GM12892 (cell line): Measurements from ENCODE around the gene DPH7. TPM values are rescaled to one million over a fixed set of nuclear protein-coding genes. Genes with fewer than 3 reads are reported as not detected.
A peak's percentile ranks its signal among the peaks of the same experiment; 100 is the strongest.
"Not testable (repeated sequence)": the region's sequence is repeated elsewhere in the genome, so short reads cannot be mapped to it uniquely, and the experiment has no call there.

Experiments used
- DNase-seq: peaks from one replicate; pipeline ENCODE4 v3.0.0; 2011; ENCODE audit not compliant: insufficient read length
- FAIRE-seq: peaks from 2 replicates; lab custom pipeline; 2011; peaks lifted over from hg19 to GRCh38; lab: Jason Lieb, UNC
- POLR2A ChIP-seq: IDR thresholded peaks from 2 replicates; pipeline ENCODE4 v1.6.1; 2011; ENCODE audit warnings: low read depth, low read length, control low read depth
- POLR2AphosphoS5 ChIP-seq: IDR thresholded peaks from 2 replicates; pipeline ENCODE4 v1.6.1; 2011; ENCODE audit warnings: low read depth, low read length, control low read depth
- TAF1 ChIP-seq: IDR thresholded peaks from 2 replicates; pipeline ENCODE4 v1.6.1; 2011; ENCODE audit warnings: low read depth, mild to moderate bottlenecking, control low read depth, low read length, borderline replicate concordance
- polyA plus RNA-seq: library from polyadenylated mRNA; unstranded; fragments of >200 nt; gene quantifications from one replicate; pipeline ENCODE4 v1.2.1, GENCODE V29; 2012; ENCODE audit warnings: missing spikeins, inconsistent platforms; ENCODE audit not compliant: missing spikeins

DPH7 gene
- 30.3 TPM for polyA plus RNA-seq

DNA sequence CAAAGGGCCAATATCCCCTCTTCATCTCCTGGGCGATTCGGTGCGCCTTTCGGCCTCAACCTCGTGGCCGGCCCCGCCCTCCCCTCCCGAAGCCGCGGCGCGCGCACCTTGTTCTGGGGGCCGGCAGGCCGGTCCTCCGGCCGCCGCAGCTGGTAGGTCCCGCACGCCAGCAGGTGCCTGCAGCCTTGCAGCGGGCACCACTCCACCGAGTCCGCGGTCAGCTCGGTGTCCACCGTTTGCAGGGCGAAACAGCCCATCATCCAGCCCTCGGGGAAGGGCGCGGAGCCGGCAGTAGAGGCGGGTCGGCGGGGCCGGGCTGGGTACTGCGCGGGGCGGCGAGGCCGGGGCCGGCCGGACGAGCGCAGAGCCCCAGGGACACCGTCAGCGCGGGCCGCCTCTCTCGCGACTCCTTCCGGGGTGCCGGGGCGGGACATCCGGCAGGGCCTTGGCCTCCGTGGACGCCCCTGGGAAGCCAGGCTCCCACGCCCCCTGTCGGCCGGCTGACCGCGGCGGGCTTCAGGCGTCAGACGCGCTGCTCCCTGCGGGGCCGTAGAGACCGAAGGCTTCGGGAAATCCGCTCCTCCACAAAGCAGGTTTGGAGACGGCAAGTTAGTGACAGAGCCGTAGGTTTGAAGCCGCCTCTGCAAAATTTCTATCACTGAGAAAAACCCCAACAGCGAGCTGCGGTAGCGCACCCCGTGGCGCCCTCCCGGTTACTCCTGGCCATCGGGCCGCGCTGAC lies at the start of gene DPH7:
Gene DPH7, minus strand, starts transcription at position 408 of the 741 bp plus-strand sequence. Its CDS starts 148 bp downstream, at position 260.
- DNase-seq (peak; percentile 100), FAIRE-seq (peak; percentile 96)
- TF ChIP-seq POLR2A (peak; percentile 80), TAF1 (peak; percentile 47), POLR2AphosphoS5 (no peak; the same call in 1 of the 2 replicates)

DNA sequence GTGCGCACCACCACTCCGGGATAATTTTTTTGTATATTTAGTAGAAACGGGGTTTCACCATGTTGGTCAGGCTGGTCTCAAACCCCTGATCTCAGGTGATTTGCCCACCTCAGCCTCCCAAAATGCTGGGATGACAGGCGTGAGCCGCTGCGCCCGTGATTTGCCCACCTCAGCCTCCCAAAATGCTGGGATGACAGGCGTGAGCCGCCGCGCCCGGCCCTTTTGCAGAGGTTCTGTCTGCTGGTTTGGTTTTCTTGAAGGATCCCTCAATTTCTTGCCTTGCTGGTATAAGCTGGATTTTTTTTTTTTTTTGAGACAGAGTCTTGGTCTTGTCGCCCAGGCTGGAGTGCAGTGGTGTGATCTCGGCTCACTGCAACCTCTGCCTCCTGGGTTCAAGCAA lies 48.7 kb upstream of the DPH7 start:
- not testable (repeated sequence) for DNase-seq, FAIRE-seq

GRCh38 chr9:137626464-137626863 lies 47.7 kb upstream of the DPH7 start:
- TF ChIP-seq POLR2AphosphoS5: no peak
- TF ChIP-seq TAF1: no peak
- TF ChIP-seq POLR2A: no peak
- DNase-seq: no peak
- FAIRE-seq: no peak

DNA sequence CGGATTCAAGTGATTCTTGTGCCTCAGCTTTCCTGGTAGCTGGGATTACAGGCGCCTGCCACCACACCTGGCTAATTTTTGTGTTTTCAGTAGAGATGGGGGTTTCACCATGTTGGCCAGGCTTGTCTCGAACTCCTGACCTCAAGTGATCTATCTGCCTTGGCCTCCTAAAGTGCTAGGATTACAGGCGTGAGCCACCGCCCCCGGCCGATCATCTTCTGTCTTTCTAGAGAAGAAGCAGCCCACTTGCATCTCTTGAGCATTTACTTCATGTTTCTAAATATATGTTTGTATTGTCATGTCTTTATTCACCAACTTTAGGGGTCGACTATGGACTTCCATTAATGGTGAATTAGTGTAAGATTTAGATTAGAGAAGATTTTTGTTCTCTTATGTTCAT lies 43.5 kb upstream of the DPH7 start:
- DNase-seq, FAIRE-seq: not testable (repeated sequence)

DNA sequence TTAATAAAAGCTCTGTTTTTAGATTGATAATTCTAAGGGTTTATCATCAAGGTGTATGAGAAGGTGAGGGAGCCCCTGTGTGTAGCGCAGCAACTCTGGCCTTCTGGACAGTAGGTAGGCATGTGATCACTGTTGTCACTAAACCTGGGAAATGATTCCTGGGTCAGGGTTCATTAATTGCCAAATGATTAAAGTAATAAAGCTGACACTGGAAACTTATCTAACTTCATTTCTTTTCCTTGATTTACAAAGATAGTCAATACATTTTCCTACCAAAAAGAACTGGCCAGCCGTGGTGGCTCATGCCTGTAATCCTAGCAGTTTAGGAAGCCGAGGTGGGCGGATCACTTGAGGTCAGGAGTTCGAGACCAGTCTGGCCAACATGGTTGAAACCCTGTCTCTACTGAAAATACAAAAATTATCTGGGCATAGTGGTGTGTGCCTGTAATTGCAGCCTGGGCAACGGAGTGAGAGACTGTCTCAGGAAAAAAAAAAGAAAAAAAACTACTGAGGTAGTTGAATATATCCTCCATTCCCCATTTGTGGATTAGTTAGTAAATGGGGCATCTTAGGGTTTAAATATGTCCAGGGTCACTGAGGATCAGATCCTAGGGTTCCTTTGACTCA lies 42.5 kb upstream of the DPH7 start:
- no peak for DNase-seq
- no peak for FAIRE-seq
- TF ChIP-seq POLR2AphosphoS5 (no peak), POLR2A (no peak), TAF1 (no peak)

GRCh38 chr9:137620581-137620980 lies 41.9 kb upstream of the DPH7 start:
- FAIRE-seq (no peak), DNase-seq (no peak)
- TF ChIP-seq TAF1 (no peak), POLR2A (no peak), POLR2AphosphoS5 (no peak)

GRCh38 chr9:137620048-137620405 lies 41.3 kb upstream of the DPH7 start:
- FAIRE-seq (peak; percentile 24), DNase-seq (no peak)
- TF ChIP-seq POLR2AphosphoS5: no peak
- TF ChIP-seq TAF1: no peak
- no peak for TF ChIP-seq POLR2A

DNA sequence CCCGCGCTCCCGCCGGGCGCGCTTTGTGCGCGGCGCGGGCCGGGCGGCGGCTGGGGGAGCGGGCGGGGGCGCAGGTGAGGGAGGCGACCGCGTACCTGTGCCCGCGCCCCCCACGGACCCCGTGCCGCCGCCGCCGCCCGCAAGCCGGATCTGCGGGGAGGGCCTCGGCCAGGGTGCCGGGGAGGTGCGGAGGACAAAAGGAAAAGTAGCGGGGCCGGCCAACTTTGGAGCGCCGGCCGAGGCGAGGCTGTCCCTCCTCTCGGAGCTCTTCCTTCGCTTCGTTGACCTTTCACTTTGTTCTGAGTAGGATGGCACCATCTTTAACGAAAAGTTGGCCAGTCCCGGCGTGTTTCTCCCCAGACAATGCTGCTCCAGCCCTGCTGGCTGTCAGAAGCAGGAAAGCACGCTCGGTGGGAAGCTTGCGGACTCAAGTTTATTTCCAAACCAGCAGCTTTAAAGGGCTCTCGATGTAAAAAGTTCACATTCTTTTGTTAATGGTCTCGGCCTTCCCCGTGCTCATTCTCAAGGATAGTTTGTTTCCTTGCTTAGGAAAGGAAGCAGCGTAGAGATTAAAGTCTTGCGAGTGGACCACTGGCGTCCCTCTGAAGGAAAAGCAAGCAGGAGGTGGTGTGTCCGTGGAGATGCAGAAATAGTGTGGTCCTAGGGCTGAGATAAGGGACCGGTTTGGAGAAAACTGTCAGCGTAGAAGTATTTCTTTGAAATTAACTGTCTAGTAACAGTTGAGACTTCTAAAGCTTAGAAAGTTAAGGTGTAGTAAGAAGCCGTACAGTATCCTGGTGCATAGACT lies 40.7 kb upstream of the DPH7 start:
- DNase-seq: peak; percentile 52
- TF ChIP-seq POLR2A (no peak), TAF1 (no peak), POLR2AphosphoS5 (no peak)
- peak; percentile 64 for FAIRE-seq

GRCh38 chr9:137618105-137619067 lies 39.7 kb upstream of the DPH7 start, which contains the start of gene EHMT1:
EHMT1 (plus strand) TSS chr9:137619005; CDS start chr9:137619029, 24 bp downstream.
- FAIRE-seq (peak; percentile 93), DNase-seq (peak; percentile 96)
- peak; percentile 38; the same call in 1 of the 2 replicates for TF ChIP-seq TAF1
- peak; percentile 62; the same call in 1 of the 2 replicates for TF ChIP-seq POLR2AphosphoS5
- TF ChIP-seq POLR2A: peak; percentile 71

DNA sequence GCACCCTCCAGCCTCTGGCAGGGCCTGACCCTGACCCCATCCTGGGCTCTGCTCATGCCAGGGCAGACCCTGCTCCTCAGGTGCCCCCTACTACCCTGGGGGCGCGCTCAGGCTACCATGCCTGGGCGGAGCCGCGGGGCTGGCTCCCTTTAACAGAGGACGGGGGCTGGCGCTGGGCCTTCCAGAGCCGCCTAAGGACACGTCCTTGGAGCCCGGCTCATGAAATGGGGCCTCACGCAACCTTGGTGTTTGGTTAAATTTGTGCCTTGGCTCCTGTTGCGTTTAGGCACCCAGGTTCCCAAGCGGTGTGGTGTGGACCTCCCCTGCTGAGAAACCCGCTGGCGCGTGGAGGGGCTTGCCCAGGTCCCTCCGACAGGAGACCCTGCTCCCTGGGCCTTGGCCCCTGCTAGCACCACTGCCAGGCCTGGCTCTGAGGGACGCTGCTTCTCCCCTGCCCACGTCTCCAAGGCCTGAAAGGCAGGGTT lies 36.7 kb upstream of the DPH7 start:
- TF ChIP-seq POLR2A: no peak
- FAIRE-seq (no peak), DNase-seq (no peak)
